SK-N-SH (cell line): ENCODE data around the gene TUT1. TPM values are rescaled to one million over a fixed set of nuclear protein-coding genes. Genes with fewer than 3 reads are reported as not detected.

Source experiments
- CTCF ChIA-PET: fragments of 300-600, 350-600 bp; formaldehyde crosslinking; extraction: SDS; loops from one replicate; lab custom pipeline; 2021; lab: Yijun Ruan, JAX
- POLR2A ChIA-PET: fragments of 350-600 bp; sonication (Branson Sonifier 250); formaldehyde crosslinking; extraction: SDS; loops from one replicate; lab custom pipeline; 2020; ENCODE audit warnings: antibody characterized with exemption, inconsistent platforms; lab: Yijun Ruan, JAX
- DNase-seq: peaks from one replicate; pipeline ENCODE4 v3.0.0; 2012
- H2AFZ ChIP-seq: fragments of 200-600 bp; sonication (generic); 2 replicates; pipeline ENCODE4 v1.8.1; 2016; ENCODE audit warnings: antibody characterized with exemption, mild to moderate bottlenecking, low read depth
- H3F3A ChIP-seq: fragments of 200-600 bp; sonication (generic); replicated peaks from 2 replicates; pipeline ENCODE3; 2016; ENCODE audit warnings: antibody characterized with exemption, mild to moderate bottlenecking; ENCODE audit not compliant: insufficient read depth
- H3K27ac ChIP-seq, 2 experiments: fragments of 200-500 bp in 1 of 2; fragments of 200-600 bp in 1 of 2; sonication (Bioruptor generic) in 1 of 2; sonication (generic), shearing (Covaris generic) in 1 of 2; 2 replicates each; pipeline versions ENCODE4 v1.5.1 to v1.6.1; 2014 to 2016; ENCODE audit warnings: low read depth in 2 of 2, inconsistent platforms in 1 of 2, low read length in 1 of 2, mild to moderate bottlenecking in 1 of 2, mixed read lengths in 1 of 2
- H3K27me3 ChIP-seq: fragments of 200-600 bp; sonication (generic), shearing (Covaris generic); 2 replicates; pipeline ENCODE4 v1.6.1; 2016; ENCODE audit warnings: mixed run types; ENCODE audit not compliant: insufficient read depth
- H3K36me3 ChIP-seq, 2 experiments: fragments of 200-500 bp in 1 of 2; fragments of 200-600 bp in 1 of 2; sonication (Bioruptor generic) in 1 of 2; sonication (generic) in 1 of 2; replicated peaks in 1 of 2; 2 replicates each; pipeline versions ENCODE3 to v1.5.1; 2014 to 2016; ENCODE audit warnings: low read length in 1 of 2, mild to moderate bottlenecking in 1 of 2; ENCODE audit not compliant: insufficient read depth in 2 of 2, control insufficient read depth in 1 of 2
- H3K4me1 ChIP-seq, 2 experiments: fragments of 200-500 bp in 1 of 2; fragments of 200-600 bp in 1 of 2; sonication (Bioruptor generic) in 1 of 2; sonication (generic), shearing (Covaris generic) in 1 of 2; 2 replicates each; pipeline versions ENCODE4 v1.5.1 to v1.6.1; 2014 to 2016; ENCODE audit warnings: low read depth in 1 of 2, low read length in 1 of 2, mixed run types in 1 of 2; ENCODE audit not compliant: insufficient read depth in 2 of 2, control insufficient read depth in 1 of 2
- H3K4me2 ChIP-seq: fragments of 200-600 bp; sonication (generic), shearing (Covaris generic); 2 replicates; pipeline ENCODE4 v1.6.1; 2017; ENCODE audit warnings: mixed run types
- H3K4me3 ChIP-seq, 2 experiments: fragments of 200-500 bp in 1 of 2; fragments of 200-600 bp in 1 of 2; sonication (Bioruptor generic) in 1 of 2; sonication (generic), shearing (Covaris generic) in 1 of 2; 2 replicates each; pipeline versions ENCODE4 v1.5.1 to v1.8.1; 2014 to 2016; ENCODE audit warnings: low read depth in 2 of 2, inconsistent platforms in 1 of 2, low read length in 1 of 2, mild to moderate bottlenecking in 1 of 2, mixed read lengths in 1 of 2, moderate library complexity in 1 of 2
- H3K79me2 ChIP-seq: fragments of 200-600 bp; sonication (generic); 2 replicates; pipeline ENCODE4 v1.8.1; 2017; ENCODE audit warnings: mild to moderate bottlenecking; ENCODE audit not compliant: insufficient read depth
- H3K9ac ChIP-seq: fragments of 200-600 bp; sonication (generic); 2 replicates; pipeline ENCODE4 v1.6.1; 2017; ENCODE audit warnings: mixed run types
- H3K9me2 ChIP-seq: fragments of 200-600 bp; sonication (generic); 2 replicates; pipeline ENCODE4 v1.6.1; 2017; ENCODE audit warnings: mixed run types
- H3K9me3 ChIP-seq: fragments of 200-600 bp; sonication (generic); 2 replicates; pipeline ENCODE4 v1.6.1; 2017; ENCODE audit warnings: mixed run types, mild to moderate bottlenecking, moderate library complexity
- H4K20me1 ChIP-seq: fragments of 200-600 bp; sonication (generic); 2 replicates; pipeline ENCODE4 v1.6.1; 2017; ENCODE audit warnings: mild to moderate bottlenecking, mixed run types; ENCODE audit not compliant: insufficient read depth
- CHD2 ChIP-seq: fragments of 150-350 bp; IDR thresholded peaks from 2 replicates; pipeline ENCODE4 v1.6.1; 2018; ENCODE audit warnings: low read length; ENCODE audit not compliant: partially characterized antibody
- ELF1 ChIP-seq: IDR thresholded peaks from 2 replicates; pipeline ENCODE4 v1.4.0; 2012
- EP300 ChIP-seq, 2 experiments: IDR thresholded peaks; 2 replicates each; pipeline versions ENCODE4 v1.4.0 to v1.6.1; 2012; ENCODE audit warnings: borderline replicate concordance in 1 of 2, low read depth in 1 of 2, low read length in 1 of 2
- EZH2phosphoT487 ChIP-seq: fragments of 200-600 bp; sonication (generic); IDR thresholded peaks from 2 replicates; pipeline ENCODE4 v1.6.1; 2017; ENCODE audit warnings: low read depth, mixed run types, mild to moderate bottlenecking, antibody characterized with exemption, moderate library complexity, borderline replicate concordance
- FOXJ3 ChIP-seq: sonication (generic); formaldehyde crosslinking; IDR thresholded peaks from 2 replicates; pipeline ENCODE4 v1.5.1; 2020; ENCODE audit warnings: mild to moderate bottlenecking, missing genetic modification reagents
- FOXM1 ChIP-seq: IDR thresholded peaks from 2 replicates; pipeline ENCODE4 v1.4.0; 2012; ENCODE audit warnings: low read depth, mild to moderate bottlenecking
- JUND ChIP-seq: IDR thresholded peaks from 2 replicates; pipeline ENCODE4 v1.4.0; 2012
- MXI1 ChIP-seq: IDR thresholded peaks from 2 replicates; pipeline ENCODE4 v1.6.1; 2012; ENCODE audit warnings: mild to moderate bottlenecking, low read depth, low read length, improper control_type of control experiment
- NFIC ChIP-seq: IDR thresholded peaks from 2 replicates; pipeline ENCODE4 v1.4.0; 2012; ENCODE audit warnings: borderline replicate concordance
- NRF1 ChIP-seq: IDR thresholded peaks from 2 replicates; pipeline ENCODE4 v1.6.1; 2012; ENCODE audit warnings: low read depth, mild to moderate bottlenecking, low read length
- RXRA ChIP-seq: IDR thresholded peaks from 2 replicates; pipeline ENCODE4 v1.4.0; 2012; ENCODE audit warnings: low read depth, mild to moderate bottlenecking, borderline replicate concordance
- SIN3A ChIP-seq: IDR thresholded peaks from 2 replicates; pipeline ENCODE4 v1.6.1; 2012; ENCODE audit warnings: low read depth, mild to moderate bottlenecking, low read length, moderate library complexity, borderline replicate concordance
- TCF12 ChIP-seq: IDR thresholded peaks from 2 replicates; pipeline ENCODE4 v1.4.0; 2012
- TEAD4 ChIP-seq: IDR thresholded peaks from 2 replicates; pipeline ENCODE4 v1.4.0; 2012; ENCODE audit warnings: mild to moderate bottlenecking, borderline replicate concordance; ENCODE audit not compliant: insufficient read depth
- WGBS: methylation state at CpG from one replicate; pipeline ENCODE4 v1.1.6; 2017; ENCODE audit warnings: low lambda C conversion rate; 5-methylcytosine and 5-hydroxymethylcytosine counted together
- polyA plus RNA-seq, 3 experiments: library from polyadenylated mRNA; depleted of rRNA; stranded (reverse); fragments of >200 nt; gene quantifications; 2 replicates each; pipeline ENCODE4 v1.2.3, GENCODE V29; 2012
- TF ChIP-seq, protein P1 (sequence below): IDR thresholded peaks from 2 replicates; pipeline ENCODE4 v1.4.0; 2012; ENCODE audit warnings: low read depth, borderline replicate concordance
- TF ChIP-seq, protein P2 (sequence below): fragments of 200-600 bp; sonication (generic); IDR thresholded peaks from 2 replicates; pipeline ENCODE4 v1.6.1; 2017; ENCODE audit warnings: antibody characterized with exemption, mild to moderate bottlenecking, moderate library complexity
- TF ChIP-seq, protein P3 (sequence below): IDR thresholded peaks from 2 replicates; pipeline ENCODE4 v1.4.0; 2012; ENCODE audit warnings: low read depth, borderline replicate concordance
- TF ChIP-seq, protein P4 (sequence below): fragments of 150-350 bp; IDR thresholded peaks from 2 replicates; pipeline ENCODE4 v1.6.1; 2017; ENCODE audit warnings: antibody characterized with exemption, low read length, low read depth, borderline replicate concordance
- TF ChIP-seq, protein P5 (sequence below): IDR thresholded peaks from 2 replicates; pipeline ENCODE4 v1.4.0; 2012; ENCODE audit warnings: low read depth

TUT1 gene
- polyA plus RNA-seq, 1 of the 3 experiments (the other 2 are of a cell fraction): 27.3 TPM

DNA sequence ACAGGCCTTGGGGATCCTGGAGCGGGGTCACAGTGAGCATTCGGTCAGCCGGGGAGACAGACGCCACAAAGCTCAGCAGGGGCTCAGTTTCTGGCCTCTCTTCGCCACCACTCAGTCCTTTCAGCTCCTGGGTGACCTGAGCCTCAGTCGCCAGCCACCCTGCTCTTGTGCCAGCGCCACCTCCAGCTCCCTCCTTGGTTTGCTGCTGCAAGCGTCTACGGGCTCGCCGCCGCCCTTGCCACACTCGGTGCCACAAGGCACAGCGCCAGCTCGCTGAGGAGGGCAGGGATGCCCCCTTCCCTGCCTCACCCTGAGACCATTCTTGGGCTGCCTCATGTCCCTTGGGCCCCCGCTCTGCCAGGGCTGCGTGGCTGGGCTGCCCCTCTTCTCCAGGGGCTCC lies 16.2 kb downstream of the TUT1 start:
- ChIA-PET CTCF (interaction anchor here (0.7 to 1.8 kb wide), 4 partner anchors 14 to 37 kb away, joined by 3 to 5 read pairs (median 3); no protein-coding TSS in a partner anchor), POLR2A (interaction anchor here (0.9 to 2.0 kb wide), 4 partner anchors 10 to 90 kb away, joined by 3 to 47 read pairs (median 10); partner anchors contain the start of genes C11orf98, CSKMT and TUT1)
- Histone ChIP-seq H3K36me3 (peaks cover 34 to 54% of the 10 kb centered on the region in 2 experiments), H3F3A (peaks cover 10% of the 10 kb centered on the region), H2AFZ (no peak overlapping the region), H3K4me1 (peaks cover 19 to 28% of the 10 kb centered on the region in 2 experiments; a peak in 3 of 4 replicates), H3K9ac (peak overlapping the region; percentile 82), H3K4me2 (peak overlapping the region; percentile 80)
- no peak for DNase-seq
- TF ChIP-seq FOXM1: no peak
- TF ChIP-seq FOXJ3 (CRISPR knock-in tag): no peak
- TF ChIP-seq, protein P1, sequence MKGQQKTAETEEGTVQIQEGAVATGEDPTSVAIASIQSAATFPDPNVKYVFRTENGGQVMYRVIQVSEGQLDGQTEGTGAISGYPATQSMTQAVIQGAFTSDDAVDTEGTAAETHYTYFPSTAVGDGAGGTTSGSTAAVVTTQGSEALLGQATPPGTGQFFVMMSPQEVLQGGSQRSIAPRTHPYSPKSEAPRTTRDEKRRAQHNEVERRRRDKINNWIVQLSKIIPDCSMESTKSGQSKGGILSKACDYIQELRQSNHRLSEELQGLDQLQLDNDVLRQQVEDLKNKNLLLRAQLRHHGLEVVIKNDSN: no peak
- no peak for TF ChIP-seq TCF12
- TF ChIP-seq TEAD4: no peak
- TF ChIP-seq EZH2phosphoT487: no peak
- no peak for TF ChIP-seq ELF1
- no peak for TF ChIP-seq RXRA
- TF ChIP-seq, all 33 proteins: peak for 0
- H3K9me2 ChIP-seq: no peaks in the 10 kb centered on the region
- H3K27me3 ChIP-seq: no peaks in the 10 kb centered on the region
- peak overlapping the region in 1 of 2 experiments; percentile 63; a peak in 1 of 4 replicates for H3K4me3 ChIP-seq
- peaks cover 22% of the 10 kb centered on the region for H4K20me1 ChIP-seq
- WGBS: 90% methylated on average over 5 of the region's 17 CpGs
- H3K79me2 ChIP-seq: peaks cover 53% of the 10 kb centered on the region
- no peaks in the 10 kb centered on the region for H3K9me3 ChIP-seq
- peak overlapping the region; percentile 83 to 87; a peak in 2 of 4 replicates for H3K27ac ChIP-seq

DNA sequence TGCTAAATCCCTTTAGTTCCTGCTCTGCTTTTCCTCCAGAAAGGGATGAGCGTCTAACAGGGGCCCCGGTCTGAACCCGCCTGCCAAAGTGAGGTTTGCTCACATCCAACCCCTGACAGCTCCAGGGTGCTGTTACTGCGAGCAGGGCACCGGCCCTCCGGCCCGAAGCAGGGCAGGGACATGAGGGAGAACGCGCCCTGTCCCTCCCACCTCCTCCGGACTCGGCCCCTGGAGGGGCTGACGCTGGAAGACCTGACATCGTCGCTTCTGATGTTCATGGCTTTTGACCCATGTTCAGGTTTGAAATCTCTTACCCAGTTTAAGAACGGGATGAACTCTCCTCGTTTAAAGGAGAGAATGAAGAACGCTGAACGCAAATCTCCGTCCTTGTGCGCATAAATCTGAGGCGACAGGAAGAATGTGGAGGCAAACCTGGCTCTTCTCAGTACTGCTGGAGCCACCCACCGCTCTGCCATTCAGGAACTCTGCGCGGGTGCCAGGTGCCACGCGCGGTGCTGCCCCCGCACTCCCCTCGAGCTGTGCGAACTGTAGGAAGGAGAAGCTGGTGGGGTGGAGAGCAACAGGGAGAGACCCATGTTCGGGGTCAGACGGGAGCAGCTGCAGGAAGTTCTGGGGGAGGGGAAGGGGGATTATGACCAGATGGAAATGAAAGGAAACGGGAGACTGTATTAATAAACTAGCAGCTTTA lies 16.8 kb downstream of the TUT1 start:
- no peaks in the 10 kb centered on the region for H3K9me2 ChIP-seq

More for the DNA sequence above, 16.8 kb downstream of the TUT1 start:
- POLR2A ChIA-PET: interaction anchor here (0.6 to 2.0 kb wide), 25 partner anchors 9 to 759 kb away, joined by 3 to 47 read pairs (median 4); partner anchors contain the start of genes AHNAK, B3GAT3, C11orf98 and CSKMT
- Histone ChIP-seq H2AFZ (peak overlapping the region; percentile 61), H3K4me1 (peaks cover 19 to 28% of the 10 kb centered on the region in 2 experiments; a peak in 3 of 4 replicates)
- 38% methylated on average over 25 of the region's 33 CpGs for WGBS
- TF ChIP-seq, protein P2, sequence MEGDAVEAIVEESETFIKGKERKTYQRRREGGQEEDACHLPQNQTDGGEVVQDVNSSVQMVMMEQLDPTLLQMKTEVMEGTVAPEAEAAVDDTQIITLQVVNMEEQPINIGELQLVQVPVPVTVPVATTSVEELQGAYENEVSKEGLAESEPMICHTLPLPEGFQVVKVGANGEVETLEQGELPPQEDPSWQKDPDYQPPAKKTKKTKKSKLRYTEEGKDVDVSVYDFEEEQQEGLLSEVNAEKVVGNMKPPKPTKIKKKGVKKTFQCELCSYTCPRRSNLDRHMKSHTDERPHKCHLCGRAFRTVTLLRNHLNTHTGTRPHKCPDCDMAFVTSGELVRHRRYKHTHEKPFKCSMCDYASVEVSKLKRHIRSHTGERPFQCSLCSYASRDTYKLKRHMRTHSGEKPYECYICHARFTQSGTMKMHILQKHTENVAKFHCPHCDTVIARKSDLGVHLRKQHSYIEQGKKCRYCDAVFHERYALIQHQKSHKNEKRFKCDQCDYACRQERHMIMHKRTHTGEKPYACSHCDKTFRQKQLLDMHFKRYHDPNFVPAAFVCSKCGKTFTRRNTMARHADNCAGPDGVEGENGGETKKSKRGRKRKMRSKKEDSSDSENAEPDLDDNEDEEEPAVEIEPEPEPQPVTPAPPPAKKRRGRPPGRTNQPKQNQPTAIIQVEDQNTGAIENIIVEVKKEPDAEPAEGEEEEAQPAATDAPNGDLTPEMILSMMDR: no peak
- no peak for TF ChIP-seq EP300 (IDR thresholded peaks at IDR 0.05; ENCODE audit: borderline replicate concordance in 1 of 2, low read depth in 1 of 2, low read length in 1 of 2)
- TF ChIP-seq JUND: no peak
- no peak for TF ChIP-seq MXI1
- no peak for TF ChIP-seq CHD2
- TF ChIP-seq SIN3A: no peak
- TF ChIP-seq NRF1: no peak
- TF ChIP-seq, protein P3, sequence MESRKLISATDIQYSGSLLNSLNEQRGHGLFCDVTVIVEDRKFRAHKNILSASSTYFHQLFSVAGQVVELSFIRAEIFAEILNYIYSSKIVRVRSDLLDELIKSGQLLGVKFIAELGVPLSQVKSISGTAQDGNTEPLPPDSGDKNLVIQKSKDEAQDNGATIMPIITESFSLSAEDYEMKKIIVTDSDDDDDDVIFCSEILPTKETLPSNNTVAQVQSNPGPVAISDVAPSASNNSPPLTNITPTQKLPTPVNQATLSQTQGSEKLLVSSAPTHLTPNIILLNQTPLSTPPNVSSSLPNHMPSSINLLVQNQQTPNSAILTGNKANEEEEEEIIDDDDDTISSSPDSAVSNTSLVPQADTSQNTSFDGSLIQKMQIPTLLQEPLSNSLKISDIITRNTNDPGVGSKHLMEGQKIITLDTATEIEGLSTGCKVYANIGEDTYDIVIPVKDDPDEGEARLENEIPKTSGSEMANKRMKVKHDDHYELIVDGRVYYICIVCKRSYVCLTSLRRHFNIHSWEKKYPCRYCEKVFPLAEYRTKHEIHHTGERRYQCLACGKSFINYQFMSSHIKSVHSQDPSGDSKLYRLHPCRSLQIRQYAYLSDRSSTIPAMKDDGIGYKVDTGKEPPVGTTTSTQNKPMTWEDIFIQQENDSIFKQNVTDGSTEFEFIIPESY: no peak
- TF ChIP-seq, protein P4, sequence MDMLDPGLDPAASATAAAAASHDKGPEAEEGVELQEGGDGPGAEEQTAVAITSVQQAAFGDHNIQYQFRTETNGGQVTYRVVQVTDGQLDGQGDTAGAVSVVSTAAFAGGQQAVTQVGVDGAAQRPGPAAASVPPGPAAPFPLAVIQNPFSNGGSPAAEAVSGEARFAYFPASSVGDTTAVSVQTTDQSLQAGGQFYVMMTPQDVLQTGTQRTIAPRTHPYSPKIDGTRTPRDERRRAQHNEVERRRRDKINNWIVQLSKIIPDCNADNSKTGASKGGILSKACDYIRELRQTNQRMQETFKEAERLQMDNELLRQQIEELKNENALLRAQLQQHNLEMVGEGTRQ: no peak
- no peak for TF ChIP-seq NFIC
- no peak for TF ChIP-seq TCF12
- TF ChIP-seq, protein P5, sequence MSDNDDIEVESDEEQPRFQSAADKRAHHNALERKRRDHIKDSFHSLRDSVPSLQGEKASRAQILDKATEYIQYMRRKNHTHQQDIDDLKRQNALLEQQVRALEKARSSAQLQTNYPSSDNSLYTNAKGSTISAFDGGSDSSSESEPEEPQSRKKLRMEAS: no peak
- TF ChIP-seq, all 33 proteins: peak for 0
- Histone ChIP-seq H3K79me2 (peaks cover 60% of the 10 kb centered on the region), H4K20me1 (peaks cover 27% of the 10 kb centered on the region), H3K9ac (peak overlapping the region; percentile 82), H3K4me2 (peak overlapping the region; percentile 80), H3F3A (peaks cover 13% of the 10 kb centered on the region), H3K9me3 (no peaks in the 10 kb centered on the region), H3K4me3 (peak overlapping the region; percentile 52 to 63), H3K27ac (peak overlapping the region; percentile 83 to 87), H3K36me3 (peaks cover 34 to 57% of the 10 kb centered on the region in 2 experiments), H3K27me3 (no peaks in the 10 kb centered on the region)
- peak; percentile 67 for DNase-seq
- CTCF ChIA-PET: interaction anchor here (0.7 to 3.2 kb wide), 7 partner anchors 13 to 180 kb away, joined by 3 to 14 read pairs (median 3); partner anchors contain the start of gene TUT1
